D721Med (cell line): ENCODE results near the gene TBXAS1.

ENCODE experiments used
- DNase-seq: peaks from one replicate; pipeline ENCODE4 v3.0.0; 2011; ENCODE audit warnings: low spot score; ENCODE audit not compliant: insufficient read length
- FAIRE-seq: peaks from 2 replicates; lab custom pipeline; 2011; peaks lifted over from hg19 to GRCh38; lab: Jason Lieb, UNC
- CTCF ChIP-seq: IDR thresholded peaks from 2 replicates; pipeline ENCODE4 v1.5.1; 2012; ENCODE audit warnings: mild to moderate bottlenecking, control low read depth; ENCODE audit not compliant: insufficient read depth; ENCODE audit errors: missing control alignments

Gene TBXAS1

DNA sequence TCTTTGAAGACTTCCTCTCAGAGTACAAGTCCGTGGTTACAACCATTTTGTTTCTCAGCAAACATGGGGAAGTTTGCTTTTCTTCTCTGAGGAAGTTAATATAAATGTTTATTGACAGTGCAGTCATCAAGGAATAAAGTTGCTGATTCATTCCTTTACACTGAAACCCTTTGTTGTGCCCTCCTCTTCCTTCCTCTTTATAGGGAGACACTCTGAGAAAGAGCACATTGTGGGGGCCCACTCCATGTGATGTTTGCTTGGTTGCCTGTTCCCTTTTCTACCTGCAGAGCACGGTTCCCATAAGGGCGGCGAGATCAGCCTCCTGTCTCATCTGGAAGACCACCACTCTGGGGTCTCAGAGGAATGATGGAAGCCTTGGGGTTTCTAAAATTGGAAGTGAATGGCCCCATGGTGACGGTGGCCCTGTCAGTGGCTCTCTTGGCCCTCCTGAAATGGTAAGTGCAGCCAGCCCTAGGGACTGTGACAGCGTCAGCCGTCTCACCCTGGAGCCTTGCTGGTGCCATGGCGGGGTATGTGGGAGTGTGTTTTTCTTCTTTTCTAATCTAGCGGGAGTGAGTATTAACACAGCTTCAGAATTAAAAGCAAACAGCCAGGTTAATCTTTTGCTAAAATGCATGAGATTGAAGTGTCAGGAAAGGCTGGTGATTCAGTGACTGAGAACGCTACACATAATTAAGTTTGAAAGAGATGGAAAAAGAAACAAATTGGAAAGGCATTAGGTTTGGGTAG lies at the start of gene TBXAS1:
TSS of gene TBXAS1 (plus strand) at position 240 of the 750 bp plus-strand sequence. CDS start at position 367, 127 bp downstream.
- FAIRE-seq: no peak

GRCh38 chr7:139782932-139783331 lies 46.1 kb upstream of the TBXAS1 start:
- no peak for TF ChIP-seq CTCF
- no peak for FAIRE-seq
- DNase-seq: no peak

More for the DNA sequence above, at the start of gene TBXAS1:
- no peak for DNase-seq
- no peak for TF ChIP-seq CTCF

- no peak for TF ChIP-seq CTCF
- DNase-seq: no peak
- no peak for FAIRE-seq
Measured at GRCh38 chr7:139783647-139784385, 45.2 kb upstream of the TBXAS1 start.

- no peak for FAIRE-seq
- no peak for DNase-seq
- TF ChIP-seq CTCF: no peak
Measured at GRCh38 chr7:139784648-139785047, 44.4 kb upstream of the TBXAS1 start.

DNA sequence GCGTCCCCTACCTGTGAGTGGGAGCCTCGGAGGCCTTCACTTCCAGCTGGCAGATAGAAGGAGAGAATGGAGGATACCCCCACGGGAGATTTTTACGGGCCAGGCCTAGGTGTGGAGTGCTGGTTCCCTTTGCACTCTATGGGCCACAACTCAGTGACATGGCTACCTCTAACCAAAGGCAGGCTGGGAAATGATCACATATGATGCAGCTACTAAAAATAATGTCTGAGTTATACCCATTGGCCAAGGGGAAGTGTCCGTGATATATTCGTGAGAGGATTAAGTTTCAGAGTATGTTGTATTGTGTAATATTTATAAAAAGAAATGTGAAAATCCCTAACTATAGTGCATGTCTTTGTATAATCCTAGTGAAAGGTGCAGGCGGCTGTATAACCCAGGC lies 37.7 kb upstream of the TBXAS1 start:
- FAIRE-seq: no peak
- TF ChIP-seq CTCF: no peak
- no peak for DNase-seq

DNA sequence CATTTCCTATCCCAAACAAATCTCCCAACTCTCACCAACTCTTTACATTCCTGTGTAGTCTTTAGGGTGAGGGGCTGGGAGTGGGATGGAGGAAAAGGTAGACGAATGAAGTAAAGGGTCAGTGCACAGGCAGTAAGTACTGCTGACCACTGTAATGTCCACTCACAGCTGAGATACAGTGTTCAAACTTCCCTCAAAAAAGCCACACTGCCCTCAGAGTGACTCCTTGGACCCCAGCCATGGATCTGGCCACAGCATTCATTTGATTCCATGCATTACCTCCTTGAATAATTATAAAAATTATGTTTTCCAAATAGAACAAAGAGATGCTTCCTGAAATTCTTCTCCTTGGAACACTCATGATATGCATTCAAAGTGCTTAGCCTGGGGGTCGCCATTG lies 31.5 kb upstream of the TBXAS1 start:
- TF ChIP-seq CTCF: no peak
- no peak for DNase-seq
- FAIRE-seq: no peak

DNA sequence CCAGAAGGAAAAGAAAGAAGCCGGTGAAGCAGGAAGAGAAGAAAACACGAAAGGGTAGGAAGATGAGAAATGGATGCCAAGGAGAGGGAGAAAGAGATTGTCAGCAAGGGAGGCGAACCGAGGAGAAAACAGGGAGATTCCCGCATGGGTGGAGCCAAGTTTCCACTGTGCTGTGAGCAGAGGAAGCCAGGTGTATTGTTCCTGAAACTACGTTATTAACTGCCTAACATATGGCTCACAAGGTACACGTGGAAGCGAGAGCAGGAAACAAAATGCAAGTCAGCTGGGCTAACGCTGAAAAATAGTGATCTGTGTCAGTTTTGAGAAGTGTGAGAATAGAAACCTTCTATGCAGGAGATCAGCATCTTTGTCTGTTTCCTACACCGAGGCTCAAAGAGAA lies 30.8 kb upstream of the TBXAS1 start:
- DNase-seq (no peak), FAIRE-seq (no peak)
- TF ChIP-seq CTCF: no peak
